HG03520 (cell line): ENCODE results near the gene WDR59.
A peak's percentile ranks its signal among the peaks of the same experiment; 100 is the strongest.
"Not testable (repeated sequence)": the region's sequence is repeated elsewhere in the genome, so short reads cannot be mapped to it uniquely, and the experiment has no call there.

Source experiments
- ATAC-seq: cut with Tn5 transposase; IDR thresholded peaks from one replicate; pipeline ENCODE4 v1.9.1; 2021; ENCODE audit warnings: mild to moderate bottlenecking, moderate library complexity; ENCODE audit not compliant: unreplicated experiment

The WDR59 gene

DNA sequence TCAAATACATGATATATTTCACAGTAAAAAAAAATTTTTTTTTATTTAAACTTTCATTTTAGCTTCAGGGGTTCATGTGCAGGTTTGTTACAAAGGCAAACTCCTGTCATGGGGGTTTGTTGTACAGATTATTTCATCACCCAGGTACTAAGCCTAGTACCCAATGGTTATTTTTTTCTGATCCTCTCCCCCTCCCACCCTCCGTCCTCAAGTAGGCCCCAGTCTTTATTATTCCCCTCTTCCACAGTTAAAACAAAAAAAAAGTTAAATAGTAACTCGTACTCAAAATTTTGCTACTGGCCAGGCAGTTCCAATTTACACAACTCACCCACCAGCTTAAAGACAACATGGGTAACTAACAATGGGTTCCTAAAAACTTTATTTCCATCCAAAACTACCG, 63.9 kb downstream of the WDR59 start:
- no peak for ATAC-seq

DNA sequence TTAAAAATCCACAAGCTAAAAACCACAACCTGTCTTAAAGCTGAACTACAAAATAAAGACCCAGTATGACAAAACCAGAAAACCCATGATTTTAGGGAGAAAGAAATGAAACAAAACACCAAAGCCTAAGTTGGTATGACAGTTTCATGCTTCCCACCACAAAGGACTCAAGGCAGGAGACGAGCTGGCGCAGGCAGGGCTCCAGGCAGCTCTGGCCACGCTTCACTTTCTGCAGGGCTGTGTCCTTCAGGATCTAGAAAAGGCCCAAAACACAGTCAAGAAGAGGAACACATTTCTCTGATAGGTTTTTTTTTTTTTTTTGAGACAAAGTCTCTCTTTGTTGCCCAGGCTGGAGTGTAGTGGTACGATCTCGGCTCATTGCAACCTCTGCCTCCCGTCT, 75.3 kb downstream of the WDR59 start:
- no peak for ATAC-seq

GRCh38 chr16:74908759-74909158, 76.2 kb downstream of the WDR59 start:
- not testable (repeated sequence) for ATAC-seq

- no peak for ATAC-seq
Observed at GRCh38 chr16:74903901-74904678, 80.8 kb downstream of the WDR59 start.

DNA sequence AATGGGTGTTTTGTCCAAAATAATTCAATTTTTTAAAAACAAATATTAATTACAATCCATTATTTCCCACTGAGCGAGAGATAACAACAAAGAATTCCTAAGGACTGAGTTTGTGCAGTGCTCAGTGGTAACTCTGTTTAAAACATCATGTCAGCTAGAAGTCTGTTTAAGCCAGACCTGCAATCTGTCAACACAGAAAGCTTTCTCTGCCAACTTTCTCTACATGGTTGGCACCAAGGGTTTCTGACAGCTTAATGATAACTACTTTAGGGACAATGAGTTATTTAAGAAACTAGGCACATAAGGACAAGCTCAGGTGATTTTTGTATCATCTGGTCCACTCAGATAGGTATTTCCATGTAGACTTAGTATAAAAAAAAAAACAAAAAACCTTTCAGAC, 81.8 kb downstream of the WDR59 start:
- no peak for ATAC-seq

GRCh38 chr16:74902161-74902560, 82.8 kb downstream of the WDR59 start:
- no peak for ATAC-seq

- ATAC-seq = no peak
Observed at GRCh38 chr16:74901606-74902005, 83.3 kb downstream of the WDR59 start.

DNA sequence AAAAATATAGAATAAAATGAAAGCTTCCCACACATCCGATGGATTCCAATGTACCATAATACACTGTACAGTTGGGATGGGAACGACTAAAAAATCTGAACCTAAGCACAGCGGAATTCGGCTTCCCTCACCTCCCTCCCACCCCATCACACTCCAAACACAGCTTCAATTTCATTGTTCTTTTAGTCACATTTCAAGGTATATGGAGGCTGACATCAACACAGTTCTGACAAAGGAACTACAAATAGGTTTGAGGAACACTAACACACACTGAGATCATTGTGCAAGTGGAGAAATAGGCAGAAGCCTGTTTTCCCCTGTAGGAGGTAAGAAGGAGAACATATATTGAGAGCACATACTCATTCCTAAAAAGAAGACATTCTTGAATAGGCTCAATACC, 85.1 kb downstream of the WDR59 start:
- ATAC-seq = no peak

DNA sequence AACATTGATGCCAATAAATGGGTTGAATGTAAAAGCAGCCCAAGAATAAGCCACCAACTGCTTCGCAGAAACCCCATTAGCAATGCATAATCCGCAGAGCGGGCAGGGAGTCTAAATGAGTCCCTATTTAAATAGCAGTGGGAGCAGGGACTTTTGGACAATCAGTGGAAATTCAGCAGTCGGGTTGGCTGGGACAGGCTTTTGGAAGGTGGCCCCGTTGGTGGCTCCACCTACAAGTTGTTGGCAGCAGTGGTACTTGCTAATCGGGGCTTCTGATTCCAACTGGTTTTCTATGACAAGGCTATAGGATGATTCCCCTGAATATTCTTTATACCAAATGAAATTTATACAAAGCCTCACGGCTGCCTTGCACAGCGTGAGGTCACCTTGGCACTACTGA, 86.3 kb downstream of the WDR59 start:
- no peak for ATAC-seq

- ATAC-seq = no peak
Observed at GRCh38 chr16:74896389-74897370, 88.2 kb downstream of the WDR59 start.

GRCh38 chr16:74893541-74893940, 91.4 kb downstream of the WDR59 start:
- no peak for ATAC-seq

- peak; percentile 86 for ATAC-seq
Observed at GRCh38 chr16:74892574-74893461, 92.1 kb downstream of the WDR59 start.

DNA sequence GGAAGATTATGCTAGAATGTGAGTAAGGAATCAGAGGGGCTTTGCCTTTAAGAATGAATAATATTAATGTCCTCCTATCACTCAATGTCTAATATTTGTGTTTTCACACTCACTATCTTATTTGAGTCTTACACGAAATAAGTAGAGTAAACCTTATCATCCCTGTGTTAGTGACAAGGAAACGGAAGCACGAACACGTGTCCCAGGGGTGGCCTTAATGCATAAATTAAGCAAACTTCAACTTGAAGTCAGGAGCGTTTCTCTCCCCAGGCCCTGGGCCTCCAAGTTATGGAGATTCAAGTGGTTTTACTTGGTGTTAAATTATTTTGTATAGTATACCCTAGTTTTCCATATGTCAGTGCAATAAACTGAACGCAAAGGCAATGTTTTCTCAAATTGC, 96.0 kb downstream of the WDR59 start:
- ATAC-seq = no peak

- ATAC-seq = no peak
Observed at GRCh38 chr16:74888232-74888862, 96.6 kb downstream of the WDR59 start.

DNA sequence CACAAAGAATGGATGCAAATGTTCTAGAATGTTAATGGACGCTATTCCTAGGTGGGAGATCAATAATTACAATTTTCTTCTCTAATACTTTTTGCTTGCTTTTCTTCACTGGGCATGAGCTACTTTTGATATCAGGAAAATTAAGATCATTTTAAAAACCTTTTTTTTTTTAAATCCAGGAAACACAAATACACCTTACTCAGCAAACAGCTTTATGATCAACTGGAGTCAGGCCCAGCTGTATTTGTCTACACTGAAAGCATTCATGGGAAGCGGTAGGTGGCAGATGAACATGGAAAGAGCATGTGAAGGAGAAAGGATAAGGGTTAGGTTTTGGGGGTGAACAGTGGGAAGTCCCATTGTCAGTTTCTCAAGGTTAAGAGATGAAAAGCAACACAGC, 97.8 kb downstream of the WDR59 start:
- ATAC-seq = no peak

GRCh38 chr16:74877706-74878105, 107.2 kb downstream of the WDR59 start:
- no peak for ATAC-seq

GRCh38 chr16:74874912-74875546, 109.9 kb downstream of the WDR59 start:
- ATAC-seq = no peak

- ATAC-seq = no peak
Observed at GRCh38 chr16:74874123-74874522, 110.8 kb downstream of the WDR59 start.

- no peak for ATAC-seq
Observed at GRCh38 chr16:74872302-74872701, 112.6 kb downstream of the WDR59 start.

DNA sequence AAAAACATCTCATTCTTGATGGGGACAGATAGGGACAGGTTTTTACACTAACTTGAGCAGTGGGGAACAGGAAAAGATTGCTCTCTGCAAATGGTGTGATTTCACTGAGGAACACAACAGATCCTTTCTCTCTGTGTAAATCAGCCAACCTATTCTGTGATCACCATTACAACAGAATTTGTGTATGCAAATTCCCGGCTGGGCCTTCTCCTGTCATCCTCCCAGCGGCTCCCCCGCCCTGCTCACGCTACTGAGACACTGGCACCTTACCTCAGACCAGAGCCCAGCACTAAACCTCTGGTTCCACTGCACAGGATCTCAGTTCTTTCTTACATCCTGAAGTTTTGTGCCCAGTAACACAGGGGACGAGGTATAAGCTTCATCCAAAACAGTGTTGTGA, 113.3 kb downstream of the WDR59 start:
- no peak for ATAC-seq
